A673 (cell line): ENCODE measurements around the gene MN1. TPM values are rescaled to one million over a fixed set of nuclear protein-coding genes. Genes with fewer than 3 reads are reported as not detected.

Experiments
- BruUV-seq: library from RNA; stranded (reverse); fragments of 400-500 nt; replicated peaks from 2 replicates; lab custom pipeline; 2021; lab: Mats Ljungman, UMichigan
- CTCF ChIA-PET: fragments of 300-600 bp; sonication (Branson Sonifier 250); formaldehyde crosslinking; loops from one replicate; lab custom pipeline; 2022; ENCODE audit warnings: antibody characterized with exemption; lab: Charles Lee
- POLR2A ChIA-PET: fragments of 300-600 bp; sonication (Branson Sonifier 250); formaldehyde crosslinking; loops from one replicate; lab custom pipeline; 2022; ENCODE audit warnings: antibody characterized with exemption; ENCODE audit not compliant: low non-redundant PET; lab: Charles Lee
- DNase-seq: peaks from one replicate; pipeline ENCODE4 v3.0.0-alpha.2; 2015; ENCODE audit warnings: low spot score
- H3K27ac ChIP-seq: fragments of 200-600 bp; sonication (generic); 2 replicates; pipeline ENCODE4 v1.5.1; 2016; ENCODE audit warnings: mixed run types, low read depth, mild to moderate bottlenecking, mixed read lengths, antibody characterized with exemption, low read length; ENCODE audit not compliant: poor library complexity, severe bottlenecking
- H3K27me3 ChIP-seq: fragments of 200-600 bp; sonication (generic); replicated peaks from 2 replicates; pipeline ENCODE4 v1.6.1; 2017; ENCODE audit warnings: mixed run types, low read depth, mild to moderate bottlenecking, mixed read lengths, antibody characterized with exemption, low read length; ENCODE audit not compliant: insufficient read depth, poor library complexity
- H3K36me3 ChIP-seq: fragments of 200-600 bp; sonication (generic); 2 replicates; pipeline ENCODE4 v1.6.1; 2016; ENCODE audit warnings: mixed run types, mild to moderate bottlenecking, mixed read lengths, antibody characterized with exemption, low read length; ENCODE audit not compliant: insufficient read depth, poor library complexity, severe bottlenecking
- H3K4me1 ChIP-seq: fragments of 200-600 bp; sonication (generic); 2 replicates; pipeline ENCODE4 v1.6.1; 2017; ENCODE audit warnings: mixed run types, mild to moderate bottlenecking, mixed read lengths, antibody characterized with exemption, low read length; ENCODE audit not compliant: insufficient read depth, poor library complexity, severe bottlenecking
- H3K4me3 ChIP-seq: fragments of 200-600 bp; sonication (generic); 2 replicates; pipeline ENCODE4 v1.5.1; 2016; ENCODE audit warnings: low read depth, mixed run types, mild to moderate bottlenecking, mixed read lengths, low read length; ENCODE audit not compliant: poor library complexity, severe bottlenecking
- H3K9me3 ChIP-seq: fragments of 200-600 bp; sonication (generic); 2 replicates; pipeline ENCODE4 v1.6.1; 2016; ENCODE audit warnings: mixed run types, low read depth, mild to moderate bottlenecking, mixed read lengths, antibody characterized with exemption, low read length; ENCODE audit not compliant: poor library complexity, severe bottlenecking
- EZH2 ChIP-seq: fragments of 200-600 bp; sonication (generic); IDR thresholded peaks from 2 replicates; pipeline ENCODE4 v1.6.1; 2017; ENCODE audit warnings: borderline replicate concordance, low read depth, mild to moderate bottlenecking, mixed read lengths, antibody characterized with exemption, low read length; ENCODE audit not compliant: poor library complexity, severe bottlenecking
- intact Hi-C: fragments of 100-400 bp; cut with micrococcal nuclease; formaldehyde crosslinking; loops from one replicate; pipeline ENCODE4 v1.10.0; 2022; ENCODE audit not compliant: unreplicated experiment
- total RNA-seq: library from RNA; stranded (reverse); gene quantifications from 2 replicates; pipeline ENCODE4 v1.2.3, GENCODE V29; 2021
- TF ChIP-seq, protein P1 (sequence below): fragments of 300-800, 200-600 bp; sonication (generic); conservative IDR thresholded peaks from 2 replicates; pipeline ENCODE4 v1.5.1; 2017; ENCODE audit warnings: low read depth, mild to moderate bottlenecking, antibody characterized with exemption, low read length, moderate library complexity, mixed read lengths

Gene MN1
- total RNA-seq, 1 experiment from 2014 or later = 8.4 TPM

DNA sequence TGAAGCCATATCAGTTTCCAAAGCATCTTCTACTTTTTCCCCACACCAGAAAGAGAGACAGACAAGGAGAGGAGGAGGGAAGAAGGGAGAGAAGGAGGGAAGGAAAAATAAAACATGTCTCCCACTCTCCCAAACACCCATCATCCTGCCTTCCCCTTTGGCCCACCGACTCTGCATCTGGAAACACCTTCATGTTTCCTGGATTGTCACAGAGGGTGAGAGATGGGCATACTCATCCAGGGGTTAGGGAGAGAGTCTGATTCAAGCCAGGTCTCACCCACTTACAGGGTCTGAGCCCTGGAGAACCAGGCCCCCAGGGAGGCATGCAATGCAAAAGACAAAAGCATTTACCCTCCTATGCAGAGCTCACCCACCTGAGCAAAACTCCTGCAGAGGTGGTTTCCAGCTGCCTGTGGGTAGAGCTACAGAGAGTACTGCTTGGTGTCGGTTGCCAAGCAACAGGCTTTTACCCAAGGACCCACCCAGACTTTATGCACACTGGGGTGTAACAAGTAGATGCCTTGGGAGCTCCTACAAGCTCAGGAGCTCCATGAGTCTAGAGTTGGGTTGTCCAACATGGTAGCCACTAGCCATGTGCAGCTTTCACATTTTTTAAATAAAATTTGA lies 33.4 kb downstream of the MN1 start:
- no peak overlapping the region for H3K4me3 ChIP-seq
- ChIA-PET CTCF (interaction anchor here (0.6 kb wide), 1 partner anchor 9 kb away, joined by 5 read pairs; no protein-coding TSS in a partner anchor), POLR2A (no interaction called here)
- intact Hi-C loops = no loop called here
- no peaks in the 10 kb centered on the region for H3K27me3 ChIP-seq
- H3K36me3 ChIP-seq = no peaks in the 10 kb centered on the region
- DNase-seq = no peak
- TF ChIP-seq EZH2 = no peak
- TF ChIP-seq, protein P1, sequence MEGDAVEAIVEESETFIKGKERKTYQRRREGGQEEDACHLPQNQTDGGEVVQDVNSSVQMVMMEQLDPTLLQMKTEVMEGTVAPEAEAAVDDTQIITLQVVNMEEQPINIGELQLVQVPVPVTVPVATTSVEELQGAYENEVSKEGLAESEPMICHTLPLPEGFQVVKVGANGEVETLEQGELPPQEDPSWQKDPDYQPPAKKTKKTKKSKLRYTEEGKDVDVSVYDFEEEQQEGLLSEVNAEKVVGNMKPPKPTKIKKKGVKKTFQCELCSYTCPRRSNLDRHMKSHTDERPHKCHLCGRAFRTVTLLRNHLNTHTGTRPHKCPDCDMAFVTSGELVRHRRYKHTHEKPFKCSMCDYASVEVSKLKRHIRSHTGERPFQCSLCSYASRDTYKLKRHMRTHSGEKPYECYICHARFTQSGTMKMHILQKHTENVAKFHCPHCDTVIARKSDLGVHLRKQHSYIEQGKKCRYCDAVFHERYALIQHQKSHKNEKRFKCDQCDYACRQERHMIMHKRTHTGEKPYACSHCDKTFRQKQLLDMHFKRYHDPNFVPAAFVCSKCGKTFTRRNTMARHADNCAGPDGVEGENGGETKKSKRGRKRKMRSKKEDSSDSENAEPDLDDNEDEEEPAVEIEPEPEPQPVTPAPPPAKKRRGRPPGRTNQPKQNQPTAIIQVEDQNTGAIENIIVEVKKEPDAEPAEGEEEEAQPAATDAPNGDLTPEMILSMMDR = no peak
- no TSS peak for BruUV-seq
- H3K27ac ChIP-seq = no peak overlapping the region
- H3K4me1 ChIP-seq = no peaks in the 10 kb centered on the region
- no peaks in the 10 kb centered on the region for H3K9me3 ChIP-seq

DNA sequence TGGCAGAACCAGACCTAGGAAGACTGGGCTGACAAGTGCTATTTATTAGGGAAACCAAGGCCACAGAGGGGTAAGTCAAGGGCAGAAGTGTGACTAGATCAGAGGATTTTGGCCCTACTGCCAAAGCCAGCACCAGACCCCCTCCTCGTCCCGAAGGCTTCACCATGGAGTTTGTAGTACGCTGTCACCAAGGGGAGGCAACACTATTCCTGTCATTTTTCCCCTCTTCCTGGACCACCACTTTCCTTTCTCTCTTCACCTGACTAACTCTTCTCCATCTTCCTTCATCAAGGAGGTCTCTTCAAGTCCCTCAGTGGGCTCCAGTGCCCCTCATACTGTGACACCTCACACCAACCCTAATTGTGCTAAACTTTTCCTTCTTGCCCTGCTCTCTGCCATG lies 34.9 kb downstream of the MN1 start:
- Histone ChIP-seq H3K27ac (no peak overlapping the region), H3K36me3 (no peaks in the 10 kb centered on the region), H3K4me1 (no peaks in the 10 kb centered on the region), H3K9me3 (no peaks in the 10 kb centered on the region), H3K27me3 (no peaks in the 10 kb centered on the region), H3K4me3 (no peak overlapping the region)
- BruUV-seq = no TSS peak
- POLR2A ChIA-PET = no interaction called here
- CTCF ChIA-PET = no interaction called here
- DNase-seq = no peak
- intact Hi-C loops = no loop called here
- TF ChIP-seq, protein P1 = no peak
- TF ChIP-seq EZH2 = no peak

DNA sequence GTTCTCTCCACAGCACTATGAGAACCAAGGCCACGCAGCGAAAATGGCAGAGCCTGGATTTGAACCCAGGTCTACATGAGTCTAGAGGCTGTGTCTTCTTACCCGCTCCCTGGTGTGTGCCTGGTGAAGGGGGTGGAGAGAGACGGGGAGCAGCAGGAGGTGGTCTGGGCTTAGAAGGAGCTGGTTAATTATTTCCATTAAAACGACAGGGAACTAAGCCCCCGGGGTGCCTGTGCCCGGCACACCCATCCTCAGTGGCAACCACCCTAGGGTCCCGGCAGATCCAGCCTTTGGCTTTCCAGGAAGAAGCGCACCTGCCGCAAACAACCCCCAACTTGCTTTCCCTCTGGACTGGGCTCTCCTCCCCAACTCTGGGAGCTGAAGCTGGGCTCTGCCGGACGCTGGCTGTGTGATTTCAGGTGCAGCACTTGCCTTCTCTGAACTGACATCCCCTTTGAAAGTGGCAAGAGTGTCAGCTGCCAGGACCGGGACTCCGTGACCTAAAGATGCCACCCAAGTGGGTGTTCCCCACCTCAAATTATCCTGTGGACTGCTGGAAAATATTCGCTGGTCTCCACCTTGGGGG lies 35.8 kb downstream of the MN1 start:
- intact Hi-C loops = no loop called here
- POLR2A ChIA-PET = no interaction called here
- no peak overlapping the region for H3K4me3 ChIP-seq
- DNase-seq = no peak
- no peaks in the 10 kb centered on the region for H3K36me3 ChIP-seq
- H3K27me3 ChIP-seq = no peaks in the 10 kb centered on the region
- CTCF ChIA-PET = no interaction called here
- H3K27ac ChIP-seq = no peak overlapping the region
- no peak for TF ChIP-seq EZH2
- TF ChIP-seq, protein P1 = no peak
- H3K9me3 ChIP-seq = no peaks in the 10 kb centered on the region
- no TSS peak for BruUV-seq
- no peaks in the 10 kb centered on the region for H3K4me1 ChIP-seq
